Right atrium auricular region (tissue), 2 donors: ENCODE data around the gene TCEA3. TPM values are rescaled to one million over a fixed set of nuclear protein-coding genes. Genes with fewer than 3 reads are reported as not detected.
A peak's percentile ranks its signal among the peaks of the same experiment; 100 is the strongest.

Source experiments
- DNase-seq: peaks from one replicate; pipeline ENCODE4 v3.0.0-alpha.2; 2019; ENCODE audit warnings: low spot score
- H3K27ac ChIP-seq, 2 donors: fragments of 200-600 bp; sonication (generic); 1 replicate in 1 of 2; 2 replicates in 1 of 2; pipeline ENCODE4 v1.5.1; 2016 to 2019
- H3K27me3 ChIP-seq, 2 donors: fragments of 200-600 bp; sonication (generic); one replicate each; pipeline versions ENCODE4 v1.5.1 to v1.6.0; 2017 to 2019
- H3K36me3 ChIP-seq: fragments of 200-600 bp; sonication (generic); one replicate; pipeline ENCODE4 v1.5.1; 2016
- H3K4me1 ChIP-seq, 2 donors: fragments of 200-600 bp; sonication (generic); one replicate each; pipeline versions ENCODE4 v1.5.1 to v1.6.0; 2017 to 2019
- H3K4me3 ChIP-seq, 2 donors: fragments of 200-600 bp; sonication (generic); 1 replicate in 1 of 2; 2 replicates in 1 of 2; pipeline ENCODE4 v1.5.1; 2017 to 2019; ENCODE audit warnings: mild to moderate bottlenecking in 1 of 2, moderate library complexity in 1 of 2
- H3K9me3 ChIP-seq, 2 donors: fragments of 200-600 bp; sonication (generic); one replicate each; pipeline ENCODE4 v1.5.1; 2019
- total RNA-seq, 2 donors: library from RNA; depleted of rRNA; stranded (reverse); fragments of >200 nt; gene quantifications; one replicate each; pipeline ENCODE4 v1.1.0, GENCODE V29; 2016
- TF ChIP-seq, protein P1 (sequence below), 2 donors: fragments of 200-600 bp; sonication (generic); IDR thresholded peaks; one replicate each; pipeline ENCODE4 v1.5.1; 2019; ENCODE audit warnings: antibody characterized with exemption in 2 of 2

TCEA3 gene
- total RNA-seq, 2 donors from 2014 or later = 24.4 to 40.1 TPM

GRCh38 chr1:23400324-23401114, 24.0 kb downstream of the TCEA3 start:
- H3K36me3 ChIP-seq = no peaks in the 10 kb centered on the region
- H3K27me3 ChIP-seq = no peaks in the 10 kb centered on the region
- DNase-seq = no peak
- TF ChIP-seq, protein P1, sequence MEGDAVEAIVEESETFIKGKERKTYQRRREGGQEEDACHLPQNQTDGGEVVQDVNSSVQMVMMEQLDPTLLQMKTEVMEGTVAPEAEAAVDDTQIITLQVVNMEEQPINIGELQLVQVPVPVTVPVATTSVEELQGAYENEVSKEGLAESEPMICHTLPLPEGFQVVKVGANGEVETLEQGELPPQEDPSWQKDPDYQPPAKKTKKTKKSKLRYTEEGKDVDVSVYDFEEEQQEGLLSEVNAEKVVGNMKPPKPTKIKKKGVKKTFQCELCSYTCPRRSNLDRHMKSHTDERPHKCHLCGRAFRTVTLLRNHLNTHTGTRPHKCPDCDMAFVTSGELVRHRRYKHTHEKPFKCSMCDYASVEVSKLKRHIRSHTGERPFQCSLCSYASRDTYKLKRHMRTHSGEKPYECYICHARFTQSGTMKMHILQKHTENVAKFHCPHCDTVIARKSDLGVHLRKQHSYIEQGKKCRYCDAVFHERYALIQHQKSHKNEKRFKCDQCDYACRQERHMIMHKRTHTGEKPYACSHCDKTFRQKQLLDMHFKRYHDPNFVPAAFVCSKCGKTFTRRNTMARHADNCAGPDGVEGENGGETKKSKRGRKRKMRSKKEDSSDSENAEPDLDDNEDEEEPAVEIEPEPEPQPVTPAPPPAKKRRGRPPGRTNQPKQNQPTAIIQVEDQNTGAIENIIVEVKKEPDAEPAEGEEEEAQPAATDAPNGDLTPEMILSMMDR (IDR thresholded peaks at IDR 0.05) = no peak
- peaks cover 3 to 45% of the 10 kb centered on the region in 2 donors for H3K4me1 ChIP-seq
- no peaks in the 10 kb centered on the region for H3K9me3 ChIP-seq
- H3K4me3 ChIP-seq = no peak overlapping the region
- peak overlapping the region; percentile 27 to 74 for H3K27ac ChIP-seq

- no peak for DNase-seq
- no peaks in the 10 kb centered on the region for H3K27me3 ChIP-seq
- no peak overlapping the region for H3K27ac ChIP-seq
- H3K4me1 ChIP-seq = peaks cover 3 to 52% of the 10 kb centered on the region in 2 donors
- no peaks in the 10 kb centered on the region for H3K9me3 ChIP-seq
- TF ChIP-seq, protein P1 (IDR thresholded peaks at IDR 0.05) = no peak
- H3K4me3 ChIP-seq = no peak overlapping the region
- H3K36me3 ChIP-seq = no peaks in the 10 kb centered on the region
These were observed 25.3 kb downstream of the TCEA3 start for GRCh38 chr1:23399229-23399628.

- Histone ChIP-seq H3K27ac (no peak overlapping the region), H3K36me3 (no peaks in the 10 kb centered on the region), H3K9me3 (no peaks in the 10 kb centered on the region), H3K4me3 (no peak overlapping the region), H3K27me3 (no peaks in the 10 kb centered on the region), H3K4me1 (peaks cover 3 to 52% of the 10 kb centered on the region in 2 donors)
- DNase-seq = no peak
- TF ChIP-seq, protein P1 (IDR thresholded peaks at IDR 0.05) = no peak
These were observed 26.6 kb downstream of the TCEA3 start for GRCh38 chr1:23397908-23398307.

- Histone ChIP-seq H3K4me1 (peaks cover 0 to 38% of the 10 kb centered on the region in 2 donors), H3K27ac (no peak overlapping the region), H3K9me3 (no peaks in the 10 kb centered on the region), H3K36me3 (no peaks in the 10 kb centered on the region), H3K27me3 (no peaks in the 10 kb centered on the region), H3K4me3 (no peak overlapping the region)
- no peak for DNase-seq
- TF ChIP-seq, protein P1 (IDR thresholded peaks at IDR 0.05) = no peak
These were observed 28.2 kb downstream of the TCEA3 start for GRCh38 chr1:23396380-23396779.

DNA sequence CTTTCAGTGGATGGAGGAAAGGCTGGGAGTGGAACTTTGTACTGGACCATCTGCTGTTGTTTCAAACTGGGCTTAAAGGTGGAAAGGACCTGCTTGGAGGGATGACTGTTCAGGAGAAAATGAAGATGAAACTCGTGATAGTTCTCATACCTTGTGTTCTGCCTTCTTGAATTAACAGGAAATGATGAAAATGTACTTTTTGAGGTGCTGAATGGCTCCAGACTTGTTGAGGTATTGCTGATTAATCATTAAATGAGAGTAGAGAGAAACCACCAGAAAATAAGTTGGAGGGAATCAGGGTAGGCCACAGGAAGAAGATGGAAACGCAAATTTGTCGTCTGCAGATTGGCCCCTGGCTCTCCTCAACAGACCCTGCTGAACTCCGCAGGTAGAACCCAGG, 28.7 kb downstream of the TCEA3 start:
- H3K27ac ChIP-seq = peak overlapping the region; percentile 75 to 82
- H3K36me3 ChIP-seq = no peaks in the 10 kb centered on the region
- no peak for DNase-seq

More for the DNA sequence above, 28.7 kb downstream of the TCEA3 start:
- Histone ChIP-seq H3K4me3 (no peak overlapping the region), H3K9me3 (no peaks in the 10 kb centered on the region), H3K4me1 (peaks cover 0 to 34% of the 10 kb centered on the region in 2 donors), H3K27me3 (no peaks in the 10 kb centered on the region)
- TF ChIP-seq, protein P1 (IDR thresholded peaks at IDR 0.05) = no peak
